K562 (cell line): ENCODE data around the gene MAB21L1. TPM values are rescaled to one million over a fixed set of nuclear protein-coding genes. Genes with fewer than 3 reads are reported as not detected.

Experiments used
- ATAC-seq: fragments of 200-7000 bp; cut with Tn5 transposase; 3 replicates; pipeline ENCODE4 v1.9.1; 2020; ENCODE audit warnings: moderate library complexity
- BruUV-seq: library from RNA; stranded (reverse); fragments of 400-500 nt; replicated peaks from 2 replicates; lab custom pipeline; 2021; lab: Mats Ljungman, UMichigan
- CTCF ChIA-PET: fragments of 300-600 bp; formaldehyde crosslinking; extraction: SDS; loops from one replicate; lab custom pipeline; 2021; ENCODE audit warnings: low intra/inter-chr PET ratio; lab: Yijun Ruan, JAX
- POLR2A ChIA-PET: fragments of 300-600, 350-650 bp; sonication (Branson Sonifier 250); formaldehyde crosslinking; extraction: SDS; loops from one replicate; lab custom pipeline; 2021; ENCODE audit warnings: antibody characterized with exemption, inconsistent platforms; lab: Yijun Ruan, JAX
- DNase-seq, 4 experiments: peaks; one replicate each; pipeline versions ENCODE4 v3.0.0 to v3.0.0-alpha.2; 2011 to 2018; ENCODE audit warnings: low spot score in 3 of 4, mixed read lengths in 3 of 4; ENCODE audit errors: extremely low read depth in 1 of 4
- FAIRE-seq: peaks from 2 replicates; lab custom pipeline; 2011; peaks lifted over from hg19 to GRCh38; lab: Jason Lieb, UNC
- H2AFZ ChIP-seq: 2 replicates; pipeline ENCODE4 v1.6.0; 2011; ENCODE audit warnings: low read depth, low read length, control low read depth, inconsistent platforms
- H3K27ac ChIP-seq: fragments of 200-600 bp; 3 replicates; pipeline ENCODE4 v1.8.0; 2011; ENCODE audit warnings: low read depth, mild to moderate bottlenecking, control low read depth, inconsistent platforms, low read length, moderate library complexity, mixed read lengths; ENCODE audit errors: extremely low read depth
- H3K27me3 ChIP-seq, 2 experiments: fragments of 300-600 bp in 1 of 2; 2 replicates in 1 of 2; 3 replicates in 1 of 2; pipeline versions ENCODE4 v1.6.0 to v1.8.0; 2011; ENCODE audit warnings: inconsistent platforms in 2 of 2, low read length in 2 of 2, mild to moderate bottlenecking in 1 of 2, mixed read lengths in 1 of 2, moderate library complexity in 1 of 2; ENCODE audit not compliant: control insufficient read depth in 2 of 2, insufficient read depth in 2 of 2
- H3K36me3 ChIP-seq: fragments of 300-600 bp; 3 replicates; pipeline ENCODE4 v1.8.0; 2011; ENCODE audit warnings: mild to moderate bottlenecking, low read length, inconsistent platforms; ENCODE audit not compliant: control insufficient read depth, insufficient read depth
- H3K4me1 ChIP-seq, 2 experiments: fragments of 200-600 bp in 1 of 2; replicated peaks in 1 of 2; 2 replicates in 1 of 2; 3 replicates in 1 of 2; pipeline versions ENCODE4 v1.5.1 to v1.8.0; 2011; ENCODE audit warnings: inconsistent platforms in 2 of 2, low read length in 2 of 2, mild to moderate bottlenecking in 1 of 2, mixed read lengths in 1 of 2, moderate library complexity in 1 of 2; ENCODE audit not compliant: control insufficient read depth in 2 of 2, insufficient read depth in 2 of 2
- H3K4me2 ChIP-seq: 2 replicates; pipeline ENCODE4 v1.6.1; 2011; ENCODE audit warnings: low read length, control low read depth, inconsistent platforms, mixed read lengths; ENCODE audit not compliant: insufficient read depth
- H3K4me3 ChIP-seq: fragments of 200-600 bp; sonication (generic), shearing (Covaris generic); 2 replicates; pipeline ENCODE4 v1.5.1; 2016; ENCODE audit warnings: control low read depth, inconsistent platforms
- H3K79me2 ChIP-seq: fragments of 200-600 bp; 3 replicates; pipeline ENCODE4 v1.8.0; 2011; ENCODE audit warnings: low read length, inconsistent platforms; ENCODE audit not compliant: control insufficient read depth, insufficient read depth
- H3K9ac ChIP-seq, 2 experiments: 2 replicates each; pipeline versions ENCODE4 v1.6.0 to v1.6.1; 2011; ENCODE audit warnings: low read depth in 2 of 2, low read length in 2 of 2, control low read depth in 1 of 2, inconsistent platforms in 1 of 2, mild to moderate bottlenecking in 1 of 2, mixed read lengths in 1 of 2; ENCODE audit not compliant: insufficient read depth in 1 of 2
- H3K9me1 ChIP-seq: one replicate; pipeline ENCODE4 v1.6.0; 2011; ENCODE audit warnings: inconsistent platforms, mild to moderate bottlenecking, low read length, moderate library complexity; ENCODE audit not compliant: control insufficient read depth, insufficient read depth
- H3K9me3 ChIP-seq: replicated peaks from 2 replicates; pipeline ENCODE4 v1.5.1; 2011; ENCODE audit warnings: low read depth, low read length, inconsistent platforms; ENCODE audit not compliant: control insufficient read depth, insufficient read depth
- H4K20me1 ChIP-seq: replicated peaks from 2 replicates; pipeline ENCODE4 v1.6.1; 2011; ENCODE audit warnings: low read length, inconsistent platforms, mixed read lengths; ENCODE audit not compliant: control insufficient read depth, insufficient read depth
- ATF2 ChIP-seq: sonication (generic); formaldehyde crosslinking; IDR thresholded peaks from 2 replicates; pipeline ENCODE4 v1.8.1; 2022; ENCODE audit warnings: missing genetic modification reagents
- KLF10 ChIP-seq: fragments of 250-450 bp; sonication (Bioruptor Pico); IDR thresholded peaks from 2 replicates; pipeline ENCODE4 v1.6.1; 2021; ENCODE audit warnings: matching md5 sums
- PHF20 ChIP-seq: fragments of 450-650 bp; IDR thresholded peaks from 2 replicates; pipeline ENCODE4 v1.6.1; 2018; ENCODE audit not compliant: partially characterized antibody
- POLR2A ChIP-seq: fragments of 450-650 bp; conservative IDR thresholded peaks from 2 replicates; pipeline ENCODE4 v1.6.1; 2016
- POLR3A ChIP-seq: IDR thresholded peaks from 2 replicates; pipeline ENCODE4 v1.6.1; 2011; ENCODE audit warnings: borderline replicate concordance, mild to moderate bottlenecking, moderate library complexity; ENCODE audit not compliant: insufficient read length, insufficient read depth; ENCODE audit errors: extremely low read depth
- SMAD4 ChIP-seq: fragments of 250-450 bp; sonication (Bioruptor Pico); conservative IDR thresholded peaks from 2 replicates; pipeline ENCODE4 v1.8.0; 2021; ENCODE audit warnings: inconsistent platforms, mild to moderate bottlenecking, moderate library complexity
- TAF15 ChIP-seq: fragments of 200-400 bp; formaldehyde crosslinking; IDR thresholded peaks from 2 replicates; pipeline ENCODE4 v1.6.1; 2017; ENCODE audit warnings: mild to moderate bottlenecking, low read depth, low read length, moderate library complexity
- ZBTB8A ChIP-seq: fragments of 450-650 bp; IDR thresholded peaks from 2 replicates; pipeline ENCODE4 v1.6.1; 2018; ENCODE audit warnings: mild to moderate bottlenecking, moderate library complexity; ENCODE audit not compliant: partially characterized antibody
- WGBS: fragments of 100-300 bp; shearing (Covaris generic); methylation state at CpG from one replicate; pipeline ENCODE4 v1.1.6; 2016; ENCODE audit warnings: low coverage, mixed read lengths; ENCODE audit not compliant: insufficient coverage; ENCODE audit errors: missing lambda C conversion rate; 5-methylcytosine and 5-hydroxymethylcytosine counted together
- in situ Hi-C: fragments of 300-500 bp; cut with MboI; formaldehyde crosslinking; loops from 4 replicates; pipeline ENCODE4 v1.15.0; 2018; ENCODE audit warnings: inconsistent platforms, mixed read lengths
- intact Hi-C: fragments of 100-400 bp; cut with micrococcal nuclease; formaldehyde crosslinking; loops from 2 replicates; pipeline ENCODE4 v1.14.2; 2022
- polyA plus RNA-seq, 8 experiments: library from polyadenylated mRNA; depleted of rRNA in 4 of 8; stranded (reverse) in 5 of 8; unstranded in 3 of 8; fragments of >200 nt; fragmentation: Nextera tagmentation in 2 of 8; fragmentation: Illumina TruSeq in 1 of 8; extraction: Ambion mirVana in 2 of 8; extraction: Trizol in 1 of 8; gene quantifications; 2 replicates each; pipeline versions ENCODE4 v1.2.1 to v1.2.3, GENCODE V29; 2011 to 2014; ENCODE audit warnings: inconsistent platforms in 1 of 8, missing spikeins in 1 of 8
- total RNA-seq, 7 experiments: library from RNA; depleted of rRNA in 6 of 7; stranded (reverse); fragments of >200 nt in 6 of 7; fragmentation: Illumina TruSeq in 2 of 7; extraction: Trizol in 2 of 7; gene quantifications; 2 replicates each; pipeline versions ENCODE4 v1.2.1 to v1.2.3, GENCODE V29; 2011 to 2021; ENCODE audit warnings: low replicate concordance in 1 of 7
- TF ChIP-seq, protein P1 (sequence below): fragments of 250-450 bp; sonication (Bioruptor Pico); IDR thresholded peaks from 2 replicates; pipeline ENCODE4 v1.5.0; 2022; ENCODE audit warnings: mild to moderate bottlenecking

Gene MAB21L1
- total and polyA plus RNA-seq, 9 of the 15 experiments (the other 6 are each of a cell fraction or from before 2014, with no cell fraction given), result not detected

DNA sequence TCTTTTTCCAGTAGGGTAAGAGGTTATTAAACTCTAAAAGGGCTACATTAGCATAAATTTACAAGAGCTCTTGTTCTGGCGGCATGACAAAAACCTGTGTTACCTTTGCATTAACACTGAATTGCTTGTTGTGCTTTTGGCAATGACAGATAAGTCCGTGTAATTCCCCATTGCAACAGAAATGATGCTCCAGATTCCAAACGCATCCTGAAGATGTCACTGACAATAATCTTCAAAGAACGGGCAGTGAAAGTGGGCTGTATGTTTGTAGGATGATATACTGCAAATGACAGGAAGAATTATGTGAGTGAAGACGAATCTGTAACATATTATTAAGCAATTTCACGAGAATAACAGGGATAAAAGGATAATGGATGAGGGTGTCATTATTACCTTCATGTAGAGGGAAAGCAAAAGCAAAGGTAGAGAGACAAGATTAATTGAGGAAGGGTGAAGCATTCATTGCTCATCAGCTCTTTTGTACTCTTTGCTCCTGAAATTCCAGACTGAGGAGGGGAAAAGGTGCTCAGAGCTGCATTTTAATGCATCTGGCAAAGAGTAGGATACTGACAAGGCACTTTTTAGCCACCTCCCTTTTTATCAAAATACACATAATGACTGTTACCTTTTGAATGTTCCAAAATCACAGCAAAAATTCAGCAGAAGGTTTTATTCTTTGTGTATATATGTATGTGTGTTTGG lies 38.5 kb upstream of the MAB21L1 start:
- Histone ChIP-seq H4K20me1 (no peaks in the 10 kb centered on the region), H3K79me2 (no peaks in the 10 kb centered on the region), H3K27me3 (no peaks in the 10 kb centered on the region), H3K9me1 (no peaks in the 10 kb centered on the region), H3K4me2 (no peak overlapping the region), H3K36me3 (no peaks in the 10 kb centered on the region), H3K4me3 (no peak overlapping the region), H3K27ac (no peak overlapping the region), H3K9me3 (no peaks in the 10 kb centered on the region), H2AFZ (no peak overlapping the region), H3K9ac (no peak overlapping the region), H3K4me1 (no peaks in the 10 kb centered on the region)
- TF ChIP-seq TAF15, result no peak
- no peak for TF ChIP-seq KLF10
- TF ChIP-seq ZBTB8A, result no peak
- TF ChIP-seq POLR2A, result no peak
- 0% methylated on average over 6 of the region's 6 CpGs for WGBS
- ATAC-seq (no peak), FAIRE-seq (no peak), DNase-seq (no peak)
- intact Hi-C loops, result no loop called here
- CTCF ChIA-PET, result no interaction called here
- BruUV-seq, result no TSS peak
- in situ Hi-C loops, result no loop called here
- POLR2A ChIA-PET, result no interaction called here

DNA sequence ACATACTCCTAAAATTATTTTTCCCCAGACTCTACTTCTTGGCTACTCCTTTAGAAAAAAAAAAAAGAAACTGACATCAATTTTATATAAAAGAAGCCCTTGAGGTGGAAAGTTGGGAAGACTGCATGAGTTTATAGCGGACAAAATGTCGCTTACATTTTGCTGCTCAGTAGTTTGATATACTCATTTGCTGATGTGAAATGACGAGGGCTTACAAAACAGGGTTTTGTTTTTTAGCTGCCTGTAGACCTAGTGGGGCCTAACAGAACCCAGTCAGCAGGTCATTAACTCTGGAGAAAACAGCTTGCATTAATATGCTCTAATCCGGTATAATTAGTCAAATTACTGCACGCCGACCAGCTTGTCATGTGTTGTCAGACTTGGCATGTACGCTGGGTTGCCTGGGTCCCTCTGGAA lies 37.6 kb upstream of the MAB21L1 start:
- H3K4me1 ChIP-seq, result no peaks in the 10 kb centered on the region
- in situ Hi-C loops, result no loop called here

More for the DNA sequence above, 37.6 kb upstream of the MAB21L1 start:
- CTCF ChIA-PET, result no interaction called here
- FAIRE-seq (no peak), DNase-seq (no peak), ATAC-seq (no peak)
- Histone ChIP-seq H3K9ac (no peak overlapping the region), H4K20me1 (no peaks in the 10 kb centered on the region), H3K79me2 (no peaks in the 10 kb centered on the region), H3K4me2 (no peak overlapping the region), H3K36me3 (no peaks in the 10 kb centered on the region), H3K27ac (no peak overlapping the region), H3K4me3 (no peak overlapping the region), H3K9me3 (no peaks in the 10 kb centered on the region), H3K9me1 (no peaks in the 10 kb centered on the region), H3K27me3 (no peaks in the 10 kb centered on the region), H2AFZ (no peak overlapping the region)
- BruUV-seq, result no TSS peak
- intact Hi-C loops, result no loop called here
- no peak for TF ChIP-seq POLR3A
- TF ChIP-seq PHF20, result no peak
- no peak for TF ChIP-seq SMAD4
- TF ChIP-seq, protein P1, sequence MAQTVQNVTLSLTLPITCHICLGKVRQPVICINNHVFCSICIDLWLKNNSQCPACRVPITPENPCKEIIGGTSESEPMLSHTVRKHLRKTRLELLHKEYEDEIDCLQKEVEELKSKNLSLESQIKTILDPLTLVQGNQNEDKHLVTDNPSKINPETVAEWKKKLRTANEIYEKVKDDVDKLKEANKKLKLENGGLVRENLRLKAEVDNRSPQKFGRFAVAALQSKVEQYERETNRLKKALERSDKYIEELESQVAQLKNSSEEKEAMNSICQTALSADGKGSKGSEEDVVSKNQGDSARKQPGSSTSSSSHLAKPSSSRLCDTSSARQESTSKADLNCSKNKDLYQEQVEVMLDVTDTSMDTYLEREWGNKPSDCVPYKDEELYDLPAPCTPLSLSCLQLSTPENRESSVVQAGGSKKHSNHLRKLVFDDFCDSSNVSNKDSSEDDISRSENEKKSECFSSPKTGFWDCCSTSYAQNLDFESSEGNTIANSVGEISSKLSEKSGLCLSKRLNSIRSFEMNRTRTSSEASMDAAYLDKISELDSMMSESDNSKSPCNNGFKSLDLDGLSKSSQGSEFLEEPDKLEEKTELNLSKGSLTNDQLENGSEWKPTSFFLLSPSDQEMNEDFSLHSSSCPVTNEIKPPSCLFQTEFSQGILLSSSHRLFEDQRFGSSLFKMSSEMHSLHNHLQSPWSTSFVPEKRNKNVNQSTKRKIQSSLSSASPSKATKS (CRISPR knock-in tag), result no peak
- no peak for TF ChIP-seq ATF2 (CRISPR knock-in tag)
- POLR2A ChIA-PET, result no interaction called here
- 0% methylated on average over 7 of the region's 7 CpGs for WGBS
